SH-SY5Y (cell line): ENCODE measurements around the gene KIAA1217.

Experiments used
- GATA2 ChIP-seq: IDR thresholded peaks from 2 replicates; pipeline ENCODE4 v1.6.1; 2011; ENCODE audit warnings: mild to moderate bottlenecking, low read depth, low read length
- GATA3 ChIP-seq: IDR thresholded peaks from 2 replicates; pipeline ENCODE4 v1.6.1; 2011; ENCODE audit warnings: low read depth, mild to moderate bottlenecking, low read length, moderate library complexity

GRCh38 chr10:24238519-24239247, 29.7 kb downstream of the KIAA1217 start:
- TF ChIP-seq GATA2 (no peak), GATA3 (no peak)
